GM23248 (cell line): ENCODE measurements around the gene PDZD11.

Source experiments
- EZH2 ChIP-seq: fragments of 200-600 bp; sonication (generic); IDR thresholded peaks from 2 replicates; pipeline ENCODE4 v1.6.1; 2018; ENCODE audit warnings: antibody characterized with exemption, mild to moderate bottlenecking; ENCODE audit not compliant: insufficient read depth, poor library complexity, severe bottlenecking
- EZH2phosphoT487 ChIP-seq: fragments of 200-600 bp; sonication (generic); IDR thresholded peaks from 2 replicates; pipeline ENCODE4 v1.6.1; 2018; ENCODE audit warnings: antibody characterized with exemption, moderate library complexity, mild to moderate bottlenecking, low read depth; ENCODE audit not compliant: insufficient read depth

- TF ChIP-seq EZH2 (no peak), EZH2phosphoT487 (no peak)
Observed at GRCh38 chrX:70252491-70252890, 37.2 kb downstream of the PDZD11 start.
